HL-60 (cell line): ENCODE data around the gene DLL3.

Experiments used
- CTCF ChIP-seq: IDR thresholded peaks from one replicate; pipeline ENCODE4 v1.5.1; 2011; ENCODE audit warnings: low read length, control low read depth, inconsistent platforms; ENCODE audit not compliant: insufficient read depth
- GABPA ChIP-seq: IDR thresholded peaks from 2 replicates; pipeline ENCODE4 v1.6.1; 2012; ENCODE audit warnings: low read depth
- POLR2AphosphoS5 ChIP-seq: IDR thresholded peaks from 2 replicates; pipeline ENCODE4 v1.6.1; 2012; ENCODE audit warnings: low read depth
- REST ChIP-seq: IDR thresholded peaks from 2 replicates; pipeline ENCODE4 v1.6.1; 2012; ENCODE audit warnings: low read depth; ENCODE audit not compliant: insufficient replicate concordance
- SPI1 ChIP-seq: IDR thresholded peaks from 2 replicates; pipeline ENCODE4 v1.6.1; 2012; ENCODE audit warnings: low read depth, mild to moderate bottlenecking, borderline replicate concordance

DNA sequence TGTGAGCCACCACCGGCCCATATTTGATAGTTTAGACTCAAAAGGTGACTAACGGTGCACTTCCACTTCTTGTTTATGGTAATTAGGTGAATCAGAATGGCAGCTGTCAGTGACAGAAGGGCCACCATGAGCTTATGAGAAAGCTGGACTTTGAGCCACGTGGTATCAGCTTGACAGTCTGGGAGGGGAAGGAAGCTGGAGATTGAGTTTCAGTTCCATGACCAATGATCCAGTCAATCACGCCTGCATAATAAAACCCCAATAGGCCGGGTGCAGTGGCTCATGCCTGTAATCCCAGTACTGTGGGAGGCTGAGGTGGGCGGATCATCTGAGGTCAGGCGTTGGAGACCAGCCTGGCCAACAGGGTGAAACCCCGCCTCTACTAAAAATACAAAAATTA, 25.7 kb downstream of the DLL3 start:
- TF ChIP-seq CTCF = no peak
- no peak for TF ChIP-seq POLR2AphosphoS5
- no peak for TF ChIP-seq REST
- no peak for TF ChIP-seq GABPA
- TF ChIP-seq SPI1 = no peak
